ENCODE results near the gene VPS45.
A peak's percentile ranks its signal among the peaks of the same experiment; 100 is the strongest.
"Not testable (repeated sequence)": the region's sequence is repeated elsewhere in the genome, so short reads cannot be mapped to it uniquely, and the experiment has no call there.

Gene VPS45

GRCh38 chr1:150160964-150161621 is 93.5 kb downstream of the VPS45 start:
- DNase-seq (ENCODE audit: low read depth in 2 of 2), result peak in 1 of 2 experiments; percentile 33

GRCh38 chr1:150161747-150162581 is 94.4 kb downstream of the VPS45 start:
- no peak for DNase-seq (ENCODE audit: low read depth in 2 of 2)

GRCh38 chr1:150162582-150162861 is 94.9 kb downstream of the VPS45 start:
- no peak for DNase-seq (ENCODE audit: low read depth in 2 of 2)

DNA sequence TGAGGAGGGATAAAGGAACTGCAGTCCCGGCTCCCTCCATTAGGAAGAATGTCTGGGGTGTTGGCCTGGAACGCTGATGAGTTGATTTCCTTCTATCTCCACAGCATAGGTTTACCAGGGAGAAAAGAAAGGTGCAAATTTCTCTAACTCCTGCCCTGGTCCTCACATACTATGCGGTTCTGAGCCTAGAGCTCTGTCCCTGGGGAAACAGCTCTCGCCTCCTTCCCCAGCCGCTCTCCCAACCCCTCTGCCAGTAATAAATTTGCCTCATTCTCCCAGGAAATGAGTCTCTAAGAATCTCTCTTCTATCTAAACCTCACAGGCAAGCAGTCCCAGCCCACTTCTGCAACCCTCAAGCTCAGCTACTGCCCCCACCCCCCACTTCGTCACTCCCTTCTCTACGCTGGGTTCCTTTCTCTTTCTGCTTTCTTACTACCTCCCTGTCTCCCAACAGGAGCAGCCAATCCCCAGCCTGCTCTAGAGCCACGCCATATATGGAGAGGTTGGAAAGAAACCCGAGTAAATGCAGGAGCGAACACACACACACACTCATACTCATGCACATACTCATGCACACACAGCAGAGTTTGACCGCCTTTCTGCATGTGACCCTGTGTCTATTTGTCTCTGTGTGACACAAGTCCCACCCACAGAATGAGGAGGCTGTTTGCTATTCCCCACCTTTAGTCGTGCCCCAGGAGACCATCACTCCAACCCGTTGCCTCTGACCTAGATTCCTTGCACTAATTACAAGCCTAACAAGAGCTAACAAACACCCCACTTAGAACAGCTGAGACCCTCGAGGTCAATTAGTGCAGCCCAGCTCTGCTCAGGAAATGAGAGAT is 95.5 kb downstream of the VPS45 start:
- DNase-seq (ENCODE audit: low read depth in 2 of 2), result peak; percentile 99 to 100

GRCh38 chr1:150164224-150164623 is 96.6 kb downstream of the VPS45 start:
- DNase-seq (ENCODE audit: low read depth in 2 of 2), result no peak

- DNase-seq (ENCODE audit: low read depth in 2 of 2), result no peak
Observed at GRCh38 chr1:150164779-150165178, 97.2 kb downstream of the VPS45 start.

GRCh38 chr1:150165622-150166612 is 98.3 kb downstream of the VPS45 start:
- no peak for DNase-seq (ENCODE audit: low read depth in 2 of 2)

DNA sequence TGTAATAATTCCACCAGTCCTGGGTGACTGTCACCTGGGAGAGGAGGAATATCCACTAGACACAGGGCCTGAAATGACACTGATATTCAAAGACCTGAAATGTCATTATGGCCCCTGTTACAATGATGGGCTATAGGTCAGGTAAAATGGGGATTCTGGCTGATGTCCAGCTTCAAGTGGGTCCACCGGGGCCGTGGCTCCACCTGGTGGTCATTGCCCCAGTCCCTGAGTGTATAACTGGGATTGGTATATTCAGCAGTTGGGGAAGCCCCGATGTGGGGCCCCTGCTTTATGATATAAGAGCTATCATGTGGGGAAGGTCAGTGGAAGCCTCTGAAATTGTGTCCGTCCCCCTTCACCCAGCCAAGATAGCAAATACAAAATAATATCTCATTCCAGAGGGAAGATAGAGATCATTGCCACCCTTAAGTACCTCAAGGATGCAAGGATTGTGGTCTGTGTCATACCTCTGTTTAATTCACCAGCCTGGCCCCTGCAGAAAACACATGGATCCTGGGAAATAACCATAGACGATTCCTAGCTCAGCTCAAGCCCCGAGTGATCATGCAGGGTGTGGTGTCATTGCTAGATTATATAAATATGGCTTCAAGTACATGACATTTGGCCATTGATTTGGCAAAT is 101.5 kb downstream of the VPS45 start:
- no peak for DNase-seq (ENCODE audit: low read depth in 2 of 2)

DNA sequence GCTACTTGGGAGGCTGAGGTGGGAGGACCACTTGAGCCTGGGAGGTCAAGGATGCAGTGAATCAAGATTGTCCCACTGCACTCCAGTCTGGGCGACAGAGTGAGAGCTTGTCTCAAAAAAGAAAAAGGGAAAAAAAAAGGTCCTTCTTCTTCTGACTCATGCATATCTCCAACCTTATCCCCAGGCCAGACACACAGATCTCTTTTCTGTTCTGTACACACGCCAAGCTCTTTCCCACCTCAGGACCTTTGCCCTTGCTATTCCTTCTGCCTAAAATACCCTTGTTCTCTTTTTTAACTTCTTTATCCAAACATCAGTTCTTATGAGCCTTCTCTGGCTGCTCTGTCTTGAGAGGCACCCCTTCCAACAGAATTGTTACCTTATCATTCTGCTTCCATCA is 104.2 kb downstream of the VPS45 start:
- no peak for DNase-seq (ENCODE audit: low read depth in 2 of 2)

DNA sequence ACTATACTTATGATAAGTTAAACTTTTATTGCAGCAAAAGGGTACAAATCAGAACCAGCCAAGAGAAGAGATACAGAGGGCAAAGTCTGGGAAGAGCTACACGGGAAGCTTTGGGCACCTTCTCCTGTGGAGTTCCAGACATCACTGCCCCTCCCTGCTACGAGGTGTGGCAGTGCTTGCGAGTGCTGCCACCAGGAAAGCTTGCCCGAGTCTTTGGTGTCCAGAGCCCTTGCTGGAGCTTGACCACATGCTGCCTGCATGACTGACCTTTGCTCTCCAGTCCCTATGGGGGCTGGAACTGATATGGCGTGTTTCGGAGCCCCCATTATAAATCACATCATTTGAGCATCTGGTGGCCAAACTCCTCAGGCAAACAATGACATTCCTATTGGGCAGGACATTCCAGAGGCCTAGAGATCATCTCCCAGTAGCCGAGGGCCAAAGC is 105.6 kb downstream of the VPS45 start:
- DNase-seq (ENCODE audit: low read depth in 2 of 2), result no peak

- no peak for DNase-seq (ENCODE audit: low read depth in 2 of 2)
Observed at GRCh38 chr1:150176593-150176992, 109.0 kb downstream of the VPS45 start.

DNA sequence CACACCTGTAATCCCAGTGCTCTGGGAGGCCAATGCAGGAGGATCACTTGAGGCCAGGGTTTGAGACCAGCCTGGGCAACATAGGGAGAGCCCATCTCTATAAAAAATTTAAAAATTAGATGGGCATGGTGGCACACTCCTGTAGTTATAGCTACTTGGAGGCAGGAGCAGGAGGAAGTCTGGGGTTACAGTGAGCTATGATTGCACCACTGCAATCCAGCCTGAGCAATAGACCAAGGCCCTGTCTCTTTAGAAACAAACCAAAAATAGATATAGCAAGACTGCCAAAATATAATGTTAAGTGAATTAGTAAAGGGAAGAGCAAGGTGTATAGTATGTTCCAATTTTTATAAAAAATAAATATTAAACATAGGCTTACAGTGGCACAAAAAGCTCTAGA is 111.0 kb downstream of the VPS45 start:
- no peak for DNase-seq (ENCODE audit: low read depth in 2 of 2)

- no peak for DNase-seq (ENCODE audit: low read depth in 2 of 2)
Observed at GRCh38 chr1:150179867-150180266, 112.3 kb downstream of the VPS45 start.

DNA sequence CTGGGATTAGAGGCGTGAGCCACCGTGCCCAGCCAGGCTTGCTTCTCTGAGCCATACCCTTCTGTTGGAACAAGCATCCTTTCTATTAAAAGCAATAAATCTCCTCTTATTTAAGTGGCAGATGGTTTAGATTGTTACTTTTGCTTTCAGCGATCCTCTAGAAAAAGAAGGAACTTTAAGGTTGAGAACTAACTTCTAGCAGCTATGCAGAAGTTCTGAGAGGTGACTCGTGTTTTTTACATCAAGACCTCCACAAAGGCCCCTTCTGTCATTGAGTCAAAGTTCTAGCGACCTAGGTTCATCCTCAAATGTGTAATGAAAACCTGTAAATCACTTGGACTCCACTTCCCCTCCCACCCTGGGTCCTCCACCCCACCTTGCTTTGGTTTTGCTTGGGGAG is 112.9 kb downstream of the VPS45 start:
- DNase-seq (ENCODE audit: low read depth in 2 of 2), result no peak

GRCh38 chr1:150182247-150182646 is 114.7 kb downstream of the VPS45 start:
- DNase-seq (ENCODE audit: low read depth in 2 of 2), result no peak

DNA sequence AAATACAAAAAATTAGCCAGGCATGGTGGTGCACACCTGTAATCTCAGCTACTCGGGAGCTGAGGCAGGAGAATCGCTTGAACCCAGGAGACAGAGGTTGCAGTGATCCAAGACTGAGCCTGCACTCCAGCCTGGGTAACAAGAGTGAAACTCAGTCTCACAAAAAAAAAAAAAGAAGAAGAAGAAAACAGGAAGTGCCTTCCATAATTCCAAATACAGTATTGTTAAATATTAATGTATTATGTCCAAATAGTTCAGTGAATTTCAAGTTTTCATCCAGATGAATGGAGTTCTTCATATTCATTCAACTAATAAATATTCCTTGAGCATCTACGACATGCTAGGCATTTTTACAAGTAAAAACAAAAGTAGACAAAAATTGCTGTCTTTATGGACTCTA is 115.5 kb downstream of the VPS45 start:
- no peak for DNase-seq (ENCODE audit: low read depth in 2 of 2)

DNA sequence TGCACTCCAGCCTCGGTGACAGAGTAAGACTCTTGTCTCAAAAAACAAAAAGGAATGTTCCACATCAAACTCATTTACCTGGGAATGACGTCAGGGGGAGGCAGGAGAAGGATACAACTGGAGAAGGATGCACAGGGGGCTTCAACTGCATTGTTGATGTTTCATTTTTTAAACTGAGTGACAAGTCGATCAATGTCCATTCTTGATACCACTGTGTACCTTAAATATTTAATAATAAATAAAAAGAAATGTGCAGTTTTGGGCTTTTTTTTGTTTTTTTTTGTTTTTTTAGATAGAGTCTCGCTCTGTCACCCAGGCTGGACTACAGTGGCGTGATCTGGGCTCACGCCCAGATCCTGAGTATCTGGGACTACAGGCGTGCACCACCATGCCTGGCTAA is 117.9 kb downstream of the VPS45 start:
- no peak for DNase-seq (ENCODE audit: low read depth in 2 of 2)

- not testable (repeated sequence) for DNase-seq (ENCODE audit: low read depth in 2 of 2)
Observed at GRCh38 chr1:150186438-150186788, 118.8 kb downstream of the VPS45 start.

- DNase-seq (ENCODE audit: low read depth in 2 of 2), result peak in 1 of 2 experiments; percentile 38
Observed at GRCh38 chr1:150186789-150187559, 119.4 kb downstream of the VPS45 start.

DNA sequence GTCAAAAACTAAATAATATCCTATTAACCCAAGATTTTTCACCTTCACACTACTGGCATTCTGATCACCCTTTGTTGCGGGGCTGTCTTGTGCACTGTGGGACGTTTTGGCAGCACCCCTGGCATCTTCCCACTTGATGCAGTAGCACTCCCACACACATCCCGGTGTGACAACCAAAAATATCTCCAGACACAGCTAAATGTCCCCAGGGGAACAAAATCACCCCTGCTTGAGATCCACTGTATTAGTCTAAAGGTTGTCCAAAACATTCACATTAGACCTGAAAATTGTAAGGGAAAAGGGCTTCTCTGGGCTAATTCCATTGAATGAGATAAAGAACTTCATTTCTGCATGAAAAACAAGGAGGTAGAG is 120.0 kb downstream of the VPS45 start:
- no peak for DNase-seq (ENCODE audit: low read depth in 2 of 2)
